Measurements from ENCODE around the gene BSN. TPM values are rescaled to one million over a fixed set of nuclear protein-coding genes. Genes with fewer than 3 reads are reported as not detected.
A peak's percentile ranks its signal among the peaks of the same experiment; 100 is the strongest.

Gene BSN
- total RNA-seq, 4 donors from 2014 or later, result 0.44 to 1.8 (median 0.92) TPM

DNA sequence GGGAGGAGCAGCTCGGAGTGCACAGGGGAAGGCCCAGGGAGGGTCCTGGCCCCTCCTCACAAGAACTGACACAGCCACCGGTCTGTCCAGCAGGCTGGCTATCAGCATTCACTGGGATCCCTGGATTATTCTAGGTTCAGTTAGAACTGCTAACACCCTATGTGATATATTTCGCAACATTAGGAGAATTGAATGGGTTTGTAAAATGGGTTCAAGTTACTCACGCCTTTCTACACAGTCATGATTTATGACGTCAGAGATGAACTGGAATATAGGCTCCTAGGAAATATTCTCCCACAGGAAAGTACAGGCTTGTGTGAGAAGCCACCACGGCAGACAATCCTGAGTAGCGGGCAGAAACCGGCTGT is 969 bp upstream of the BSN start:
- H3K27me3 ChIP-seq, result no peaks in the 10 kb centered on the region
- peak overlapping the region in 2 of 4 donors; percentile 20 to 84 for H3K27ac ChIP-seq
- DNase-seq (ENCODE audit: low spot score in 2 of 2), result no peak
- H3K4me1 ChIP-seq, result peaks cover 0 to 19% (median 17%) of the 10 kb centered on the region in 4 donors
- peak overlapping the region in 3 of 4 donors; percentile 41 to 80 (median 77) for H3K4me3 ChIP-seq
- 40 to 43% methylated on average over 8 of the region's 8 CpGs for WGBS, 2 donors
- TF ChIP-seq EP300 (IDR thresholded peaks at IDR 0.05) (no peak), POLR2A (IDR thresholded peaks at IDR 0.05) (no peak)
- TF ChIP-seq, protein P1, sequence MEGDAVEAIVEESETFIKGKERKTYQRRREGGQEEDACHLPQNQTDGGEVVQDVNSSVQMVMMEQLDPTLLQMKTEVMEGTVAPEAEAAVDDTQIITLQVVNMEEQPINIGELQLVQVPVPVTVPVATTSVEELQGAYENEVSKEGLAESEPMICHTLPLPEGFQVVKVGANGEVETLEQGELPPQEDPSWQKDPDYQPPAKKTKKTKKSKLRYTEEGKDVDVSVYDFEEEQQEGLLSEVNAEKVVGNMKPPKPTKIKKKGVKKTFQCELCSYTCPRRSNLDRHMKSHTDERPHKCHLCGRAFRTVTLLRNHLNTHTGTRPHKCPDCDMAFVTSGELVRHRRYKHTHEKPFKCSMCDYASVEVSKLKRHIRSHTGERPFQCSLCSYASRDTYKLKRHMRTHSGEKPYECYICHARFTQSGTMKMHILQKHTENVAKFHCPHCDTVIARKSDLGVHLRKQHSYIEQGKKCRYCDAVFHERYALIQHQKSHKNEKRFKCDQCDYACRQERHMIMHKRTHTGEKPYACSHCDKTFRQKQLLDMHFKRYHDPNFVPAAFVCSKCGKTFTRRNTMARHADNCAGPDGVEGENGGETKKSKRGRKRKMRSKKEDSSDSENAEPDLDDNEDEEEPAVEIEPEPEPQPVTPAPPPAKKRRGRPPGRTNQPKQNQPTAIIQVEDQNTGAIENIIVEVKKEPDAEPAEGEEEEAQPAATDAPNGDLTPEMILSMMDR (IDR thresholded peaks at IDR 0.05), result no peak
- no peaks in the 10 kb centered on the region for H3K36me3 ChIP-seq
- H3K9me3 ChIP-seq, result no peaks in the 10 kb centered on the region

DNA sequence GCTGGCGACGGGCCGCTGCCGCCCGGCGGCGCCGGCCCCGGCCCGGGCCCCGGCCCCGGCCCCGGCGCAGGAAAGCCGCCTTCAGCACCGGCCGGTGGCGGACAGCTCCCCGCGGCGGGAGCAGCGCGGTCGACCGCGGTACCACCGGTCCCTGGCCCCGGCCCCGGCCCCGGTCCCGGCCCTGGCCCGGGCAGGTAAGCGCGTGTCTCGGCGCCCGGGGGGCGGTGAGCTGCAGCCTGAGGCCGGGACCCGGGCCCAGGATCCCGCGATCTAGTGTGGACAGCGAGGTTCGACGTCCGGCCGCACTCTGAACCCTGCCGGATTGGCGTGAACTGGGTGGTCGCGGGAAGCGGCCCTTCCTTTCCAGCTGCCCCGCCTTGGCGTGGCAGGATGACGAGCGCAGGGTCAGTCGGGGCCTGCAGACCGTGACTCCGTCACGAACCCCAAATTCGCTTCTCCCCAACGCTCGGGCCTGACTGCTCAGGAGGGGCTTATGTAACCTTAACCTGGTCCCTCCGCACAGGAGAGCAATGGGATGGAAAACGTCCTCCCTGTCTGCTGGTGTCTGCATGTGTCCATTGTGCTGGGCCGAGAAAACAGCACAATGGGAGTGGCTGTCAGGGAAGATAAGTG is 472 bp downstream of the BSN start:
- no peak for DNase-seq (ENCODE audit: low spot score in 2 of 2)
- WGBS, 2 donors, result 1 to 2% methylated on average over 18 to 41 of the region's 66 CpGs
- Histone ChIP-seq H3K27me3 (no peaks in the 10 kb centered on the region), H3K9me3 (peaks cover 0 to 5% (median 0%) of the 10 kb centered on the region in 4 donors), H3K4me1 (peaks cover 0 to 19% (median 17%) of the 10 kb centered on the region in 4 donors), H3K4me3 (peak overlapping the region; percentile 36 to 77 (median 42)), H3K27ac (no peak overlapping the region), H3K36me3 (no peaks in the 10 kb centered on the region)
- TF ChIP-seq, protein P1 (IDR thresholded peaks at IDR 0.05), result no peak
- TF ChIP-seq EP300 (IDR thresholded peaks at IDR 0.05), result no peak
- no peak for TF ChIP-seq POLR2A (IDR thresholded peaks at IDR 0.05)

DNA sequence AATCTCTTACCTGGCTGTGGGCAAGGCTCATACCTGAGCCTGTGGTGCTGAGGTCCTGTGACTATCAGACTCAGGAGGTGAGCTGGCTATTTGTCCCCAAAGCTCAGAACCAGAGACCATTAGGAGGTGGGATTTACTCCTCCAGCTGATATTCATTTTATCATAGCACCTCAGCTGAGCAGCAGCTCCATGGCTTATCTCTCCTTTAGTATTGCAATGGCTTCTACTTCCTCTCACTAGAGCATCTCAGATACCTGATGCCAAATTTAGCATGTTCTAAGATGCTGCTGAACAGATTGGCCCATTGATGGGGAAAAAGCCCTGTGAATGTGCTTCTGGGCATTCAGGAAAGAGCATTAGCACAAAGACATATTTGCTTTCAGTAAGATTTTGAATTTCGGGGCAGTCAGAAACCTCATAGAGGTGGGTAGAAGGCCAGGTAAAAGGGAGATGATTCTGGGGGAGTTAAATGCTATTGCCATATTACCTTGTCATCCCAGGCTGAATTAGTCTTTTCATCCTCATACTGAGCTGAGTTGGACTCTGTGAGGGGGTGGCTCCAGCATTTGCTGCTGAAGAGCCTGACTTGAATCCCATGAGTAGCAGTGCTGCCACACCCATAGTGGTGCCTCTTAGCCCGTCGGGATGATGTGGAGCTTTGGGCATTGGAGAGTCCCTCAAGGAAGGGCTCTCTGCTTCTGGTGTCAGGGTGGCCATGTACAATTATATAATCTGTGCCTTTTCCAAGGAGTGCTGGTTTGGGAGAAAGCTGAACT is 2.4 kb downstream of the BSN start:
- Histone ChIP-seq H3K9me3 (peaks cover 0 to 8% (median 0%) of the 10 kb centered on the region in 4 donors), H3K4me1 (peaks cover 0 to 19% (median 17%) of the 10 kb centered on the region in 4 donors), H3K36me3 (no peaks in the 10 kb centered on the region), H3K4me3 (no peak overlapping the region), H3K27ac (no peak overlapping the region), H3K27me3 (no peaks in the 10 kb centered on the region)
- DNase-seq (ENCODE audit: low spot score in 2 of 2), result no peak
- no peak for TF ChIP-seq POLR2A (IDR thresholded peaks at IDR 0.05)
- no peak for TF ChIP-seq EP300 (IDR thresholded peaks at IDR 0.05)
- TF ChIP-seq, protein P1 (IDR thresholded peaks at IDR 0.05), result no peak
- WGBS, 2 donors, result 82 to 89% methylated on average over 3 of the region's 3 CpGs

DNA sequence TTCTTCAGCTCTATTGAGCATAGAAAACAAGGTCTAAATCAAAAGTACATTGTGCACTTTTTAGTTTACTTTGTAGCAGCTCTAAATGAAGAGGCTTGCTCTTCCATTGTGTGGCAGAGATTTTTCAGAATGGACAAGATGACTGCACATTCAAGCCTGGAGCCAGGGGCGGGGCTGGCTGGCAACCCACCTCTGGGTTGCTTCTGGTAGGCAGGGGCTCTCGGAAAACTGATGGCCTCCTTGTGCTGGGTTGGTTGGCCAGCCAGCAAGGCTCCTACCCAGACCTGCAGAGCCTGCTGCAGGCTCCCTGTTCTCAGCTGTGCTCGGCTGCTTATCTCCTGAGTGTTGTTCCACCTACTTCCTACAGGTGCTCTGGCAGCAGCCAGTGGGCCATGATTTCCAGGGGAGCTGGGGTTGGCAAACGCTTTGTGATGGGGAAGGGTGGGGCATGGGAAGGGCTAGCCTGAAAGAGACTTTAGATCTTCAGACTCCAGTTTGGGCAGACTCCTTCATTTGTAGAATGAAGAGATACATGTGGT is 8.8 kb downstream of the BSN start:
- TF ChIP-seq EP300 (IDR thresholded peaks at IDR 0.05) (no peak), POLR2A (IDR thresholded peaks at IDR 0.05) (no peak)
- TF ChIP-seq, protein P1 (IDR thresholded peaks at IDR 0.05), result no peak
- no peak overlapping the region for H3K27ac ChIP-seq
- H3K4me1 ChIP-seq, result no peaks in the 10 kb centered on the region
- H3K27me3 ChIP-seq, result no peaks in the 10 kb centered on the region
- H3K36me3 ChIP-seq, result no peaks in the 10 kb centered on the region
- no peak for DNase-seq (ENCODE audit: low spot score in 2 of 2)
- peaks cover 0 to 8% (median 0%) of the 10 kb centered on the region in 4 donors for H3K9me3 ChIP-seq
- H3K4me3 ChIP-seq, result no peak overlapping the region
- 61 to 83% methylated on average over 3 to 4 of the region's 4 CpGs for WGBS, 2 donors

DNA sequence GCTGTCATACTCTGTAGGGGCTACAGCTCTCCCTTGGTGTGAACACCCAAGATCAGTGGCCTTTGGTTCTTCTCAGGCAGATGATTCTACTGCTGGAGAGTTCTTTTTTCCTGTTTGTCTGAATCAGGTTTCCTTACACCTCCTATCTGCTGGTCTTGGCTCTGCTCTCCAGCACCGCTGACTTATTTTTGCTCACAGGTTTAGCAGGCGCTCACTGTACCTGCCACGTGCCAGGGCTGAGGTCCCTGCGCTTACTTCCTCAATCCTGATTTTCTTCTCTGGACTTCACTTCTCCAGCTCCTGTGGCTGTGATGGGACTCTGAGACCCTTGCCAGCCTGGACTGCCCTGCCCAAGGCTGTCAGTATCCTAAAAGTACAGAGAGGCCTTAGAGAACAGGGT is 9.5 kb downstream of the BSN start:
- 90 to 95% methylated on average over 4 of the region's 4 CpGs for WGBS, 2 donors
- Histone ChIP-seq H3K36me3 (no peaks in the 10 kb centered on the region), H3K9me3 (peaks cover 0 to 8% (median 0%) of the 10 kb centered on the region in 4 donors), H3K4me1 (no peaks in the 10 kb centered on the region), H3K27me3 (no peaks in the 10 kb centered on the region), H3K4me3 (no peak overlapping the region), H3K27ac (no peak overlapping the region)
- no peak for DNase-seq (ENCODE audit: low spot score in 2 of 2)
- TF ChIP-seq, protein P1 (IDR thresholded peaks at IDR 0.05), result no peak
- TF ChIP-seq EP300 (IDR thresholded peaks at IDR 0.05) (no peak), POLR2A (IDR thresholded peaks at IDR 0.05) (no peak)
